ENCODE results near the gene GNG2. TPM values are rescaled to one million over a fixed set of nuclear protein-coding genes. Genes with fewer than 3 reads are reported as not detected.

GNG2 gene
- total and polyA plus RNA-seq, 7 experiments from 2014 or later = 62.1 to 199 (median 117) TPM

DNA sequence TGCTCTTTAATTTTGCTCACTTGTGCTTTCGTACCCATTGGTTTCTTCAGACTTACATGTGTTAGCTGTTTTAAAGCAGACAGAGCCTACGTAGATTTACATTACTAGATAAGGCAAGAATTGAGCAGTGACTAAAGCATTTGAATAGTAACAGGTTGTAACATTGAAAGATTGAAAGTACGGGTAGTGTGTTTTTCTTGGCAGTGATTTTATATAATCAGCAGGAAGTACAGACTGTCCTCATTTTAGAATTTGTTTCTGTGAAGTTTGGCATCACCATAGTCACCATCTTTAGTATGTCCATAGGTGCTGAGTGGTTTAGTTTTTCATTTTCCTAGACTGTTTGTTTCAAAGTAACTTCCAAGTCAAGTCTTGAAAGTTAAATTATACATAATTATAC lies 142.9 kb downstream of the GNG2 start:
- Histone ChIP-seq H3K9me3 (ENCODE audit: control insufficient read depth in 2 of 3, low read length in 3 of 3) (no peaks in the 10 kb centered on the region), H3K27me3 (ENCODE audit: control insufficient read depth in 2 of 2, insufficient read depth in 2 of 2, low read length in 2 of 2) (no peaks in the 10 kb centered on the region), H3K36me3 (ENCODE audit: control insufficient read depth in 2 of 3, insufficient read depth in 3 of 3, low read length in 3 of 3) (peaks cover 7 to 84% (median 45%) of the 10 kb centered on the region in 3 experiments), H3K27ac (ENCODE audit: low read depth, low read length) (no peak overlapping the region), H3K4me1 (ENCODE audit: control insufficient read depth in 2 of 2, insufficient read depth in 2 of 2, low read length in 2 of 2) (no peaks in the 10 kb centered on the region), H3K4me3 (ENCODE audit: low read length) (no peak overlapping the region)
- Mint-ChIP-seq H3K4me3 (no peak overlapping the region), H3K4me1 (peaks cover 0 to 7% (median 0%) of the 10 kb centered on the region in 7 donors), H3K27ac (peak overlapping the region in 1 of 9 donors; percentile 38), H3K36me3 (peaks cover 10 to 48% (median 39%) of the 10 kb centered on the region in 5 donors), H3K9me3 (no peaks in the 10 kb centered on the region), H3K27me3 (no peaks in the 10 kb centered on the region)
- ATAC-seq (no peak), DNase-seq (no peak)
- intact Hi-C loops (cut with micrococcal nuclease) = no loop called here
- POLR2A ChIA-PET = interaction anchor here (0.6 kb wide), 1 partner anchor 1033 kb away, joined by 3 read pairs; no protein-coding TSS in a partner anchor
- CTCF ChIA-PET = no interaction called here

DNA sequence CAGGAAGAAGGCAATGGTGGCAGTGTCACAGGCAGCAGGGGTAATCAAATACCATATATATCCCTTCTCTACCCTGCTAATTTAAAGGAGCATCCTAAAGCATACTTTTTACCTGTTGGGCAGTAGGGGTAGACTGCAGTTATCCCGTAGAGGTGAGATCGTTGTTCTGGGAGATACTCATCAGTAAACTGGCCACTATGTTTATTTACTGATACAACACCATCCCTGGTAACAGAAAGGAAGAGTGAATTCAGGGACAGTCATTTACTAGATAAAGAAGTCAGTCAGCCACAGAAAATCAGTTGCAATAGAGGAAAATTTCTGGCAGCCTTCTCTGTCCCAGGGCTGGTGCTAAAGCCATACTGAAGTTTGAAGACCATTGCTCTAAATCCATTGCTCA lies 145.2 kb downstream of the GNG2 start:
- Histone ChIP-seq H3K36me3 (ENCODE audit: control insufficient read depth in 2 of 3, insufficient read depth in 3 of 3, low read length in 3 of 3) (peaks cover 12 to 96% (median 45%) of the 10 kb centered on the region in 3 experiments), H3K27me3 (ENCODE audit: control insufficient read depth in 2 of 2, insufficient read depth in 2 of 2, low read length in 2 of 2) (no peaks in the 10 kb centered on the region), H3K4me3 (ENCODE audit: low read length) (no peak overlapping the region), H3K9me3 (ENCODE audit: control insufficient read depth in 2 of 3, low read length in 3 of 3) (no peaks in the 10 kb centered on the region), H3K27ac (ENCODE audit: low read depth, low read length) (no peak overlapping the region), H3K4me1 (ENCODE audit: control insufficient read depth in 2 of 2, insufficient read depth in 2 of 2, low read length in 2 of 2) (no peaks in the 10 kb centered on the region)
- peak overlapping the region in 1 of 10 donors; percentile 32 for H3K4me3 Mint-ChIP-seq
- H3K36me3 Mint-ChIP-seq = peaks cover 15 to 50% (median 38%) of the 10 kb centered on the region in 5 donors
- peaks cover 0 to 7% (median 0%) of the 10 kb centered on the region in 7 donors for H3K4me1 Mint-ChIP-seq
- no peaks in the 10 kb centered on the region for H3K9me3 Mint-ChIP-seq
- intact Hi-C loops (cut with micrococcal nuclease) = no loop called here
- no peaks in the 10 kb centered on the region for H3K27me3 Mint-ChIP-seq
- H3K27ac Mint-ChIP-seq = peak overlapping the region in 3 of 9 donors; percentile 20 to 38 (median 25)
- ChIA-PET CTCF (no interaction called here), POLR2A (no interaction called here)
- DNase-seq = no peak
- ATAC-seq = no peak

DNA sequence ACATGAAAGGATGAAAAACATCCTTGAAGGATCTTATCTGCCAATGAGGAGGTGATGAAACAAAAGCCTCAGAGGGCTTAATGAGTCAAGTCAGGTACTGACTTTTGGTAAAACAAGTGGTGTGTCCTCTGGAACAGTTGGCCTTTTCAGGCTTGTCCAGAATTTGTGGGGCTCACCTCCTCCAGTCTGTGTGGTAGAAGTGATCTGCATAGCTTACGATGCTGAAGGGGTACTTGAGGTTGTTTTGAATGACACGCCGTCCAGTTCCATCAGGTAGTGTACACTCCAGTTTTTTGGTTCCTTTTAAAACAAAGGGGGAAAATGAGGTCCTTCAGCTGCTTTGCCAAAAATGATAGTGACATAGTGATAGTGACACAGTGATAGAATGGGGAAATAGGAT lies 145.9 kb downstream of the GNG2 start:
- POLR2A ChIA-PET = no interaction called here
- DNase-seq (no peak), ATAC-seq (no peak)
- peaks cover 0 to 7% (median 0%) of the 10 kb centered on the region in 7 donors for H3K4me1 Mint-ChIP-seq
- Histone ChIP-seq H3K4me3 (ENCODE audit: low read length) (no peak overlapping the region), H3K27me3 (ENCODE audit: control insufficient read depth in 2 of 2, insufficient read depth in 2 of 2, low read length in 2 of 2) (no peaks in the 10 kb centered on the region), H3K27ac (ENCODE audit: low read depth, low read length) (no peak overlapping the region), H3K9me3 (ENCODE audit: control insufficient read depth in 2 of 3, low read length in 3 of 3) (no peaks in the 10 kb centered on the region), H3K36me3 (ENCODE audit: control insufficient read depth in 2 of 3, insufficient read depth in 3 of 3, low read length in 3 of 3) (peaks cover 12 to 98% (median 45%) of the 10 kb centered on the region in 3 experiments), H3K4me1 (ENCODE audit: control insufficient read depth in 2 of 2, insufficient read depth in 2 of 2, low read length in 2 of 2) (no peaks in the 10 kb centered on the region)
- H3K4me3 Mint-ChIP-seq = no peak overlapping the region
- CTCF ChIA-PET = no interaction called here
- peaks cover 18 to 52% (median 44%) of the 10 kb centered on the region in 5 donors for H3K36me3 Mint-ChIP-seq
- intact Hi-C loops (cut with micrococcal nuclease) = no loop called here
- H3K27me3 Mint-ChIP-seq = no peaks in the 10 kb centered on the region
- H3K27ac Mint-ChIP-seq = peak overlapping the region in 2 of 9 donors; percentile 51 to 56
- H3K9me3 Mint-ChIP-seq = no peaks in the 10 kb centered on the region

DNA sequence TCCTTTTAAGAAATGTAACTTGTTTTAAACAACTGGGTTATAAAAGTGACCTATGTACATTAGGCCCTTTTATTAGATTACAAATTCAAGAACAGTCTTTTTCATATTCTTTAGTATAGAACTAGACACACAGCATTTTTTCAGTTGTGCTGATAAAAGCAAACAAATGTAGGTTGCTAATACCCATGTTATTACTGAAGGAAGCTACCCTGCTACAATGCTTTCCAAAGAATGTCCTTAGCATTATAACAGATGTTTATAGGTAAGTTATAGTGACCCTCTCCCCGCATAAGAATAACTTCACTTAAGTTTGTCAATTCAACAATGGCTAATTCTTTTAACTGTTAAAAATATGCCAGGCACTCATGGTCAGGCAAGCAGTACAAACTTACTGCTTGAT lies 146.8 kb downstream of the GNG2 start:
- intact Hi-C loops (cut with micrococcal nuclease) = no loop called here
- POLR2A ChIA-PET = no interaction called here
- H3K36me3 Mint-ChIP-seq = peaks cover 18 to 52% (median 47%) of the 10 kb centered on the region in 5 donors

DNA sequence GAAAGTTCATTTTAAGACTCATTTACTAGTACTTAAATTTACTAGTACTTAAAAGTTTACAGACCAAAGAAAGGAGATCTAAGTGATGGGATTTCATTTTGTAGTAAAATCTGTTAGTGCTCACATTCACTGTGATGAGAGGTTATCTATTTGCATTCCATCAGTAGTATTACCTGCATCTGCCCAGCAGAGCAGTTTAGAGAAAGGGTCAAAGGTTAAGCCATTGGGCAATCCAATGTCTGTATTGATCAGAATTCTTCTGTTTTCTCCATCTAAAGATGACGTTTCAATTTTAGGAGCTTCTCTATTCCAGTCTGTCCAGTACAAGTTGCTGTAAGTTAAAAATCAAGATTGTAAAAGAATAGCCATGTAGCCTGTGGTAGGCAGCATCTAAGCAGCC lies 147.2 kb downstream of the GNG2 start:
- Histone ChIP-seq H3K27me3 (ENCODE audit: control insufficient read depth in 2 of 2, insufficient read depth in 2 of 2, low read length in 2 of 2) (no peaks in the 10 kb centered on the region), H3K9me3 (ENCODE audit: control insufficient read depth in 2 of 3, low read length in 3 of 3) (no peaks in the 10 kb centered on the region), H3K4me1 (ENCODE audit: control insufficient read depth in 2 of 2, insufficient read depth in 2 of 2, low read length in 2 of 2) (no peaks in the 10 kb centered on the region), H3K27ac (ENCODE audit: low read depth, low read length) (no peak overlapping the region), H3K36me3 (ENCODE audit: control insufficient read depth in 2 of 3, insufficient read depth in 3 of 3, low read length in 3 of 3) (peaks cover 12 to 89% (median 36%) of the 10 kb centered on the region in 3 experiments), H3K4me3 (ENCODE audit: low read length) (no peak overlapping the region)
- H3K27me3 Mint-ChIP-seq = no peaks in the 10 kb centered on the region
- no peaks in the 10 kb centered on the region for H3K9me3 Mint-ChIP-seq
- peak overlapping the region in 3 of 9 donors; percentile 32 to 51 (median 51) for H3K27ac Mint-ChIP-seq
- ATAC-seq = no peak
- ChIA-PET POLR2A (no interaction called here), CTCF (interaction anchor here (0.6 kb wide), 1 partner anchor 774 kb away, joined by 3 read pairs; no protein-coding TSS in a partner anchor)
- DNase-seq = no peak
- H3K36me3 Mint-ChIP-seq = peaks cover 18 to 48% (median 45%) of the 10 kb centered on the region in 5 donors
- H3K4me1 Mint-ChIP-seq = peaks cover 0 to 5% (median 0%) of the 10 kb centered on the region in 7 donors
- no peak overlapping the region for H3K4me3 Mint-ChIP-seq
- intact Hi-C loops (cut with micrococcal nuclease) = no loop called here

More for the DNA sequence above, 146.8 kb downstream of the GNG2 start:
- no peak overlapping the region for H3K27ac ChIP-seq (ENCODE audit: low read depth, low read length)
- H3K27ac Mint-ChIP-seq = peak overlapping the region in 1 of 9 donors; percentile 51
- no peak overlapping the region for H3K4me3 ChIP-seq (ENCODE audit: low read length)
- DNase-seq (no peak), ATAC-seq (no peak)
- peaks cover 0 to 6% (median 0%) of the 10 kb centered on the region in 7 donors for H3K4me1 Mint-ChIP-seq
- peaks cover 12 to 93% (median 41%) of the 10 kb centered on the region in 3 experiments for H3K36me3 ChIP-seq (ENCODE audit: control insufficient read depth in 2 of 3, insufficient read depth in 3 of 3, low read length in 3 of 3)
- H3K4me3 Mint-ChIP-seq = no peak overlapping the region
- H3K27me3 ChIP-seq (ENCODE audit: control insufficient read depth in 2 of 2, insufficient read depth in 2 of 2, low read length in 2 of 2) = no peaks in the 10 kb centered on the region
- CTCF ChIA-PET = interaction anchor here (0.6 kb wide), 1 partner anchor 773 kb away, joined by 3 read pairs; no protein-coding TSS in a partner anchor
- no peaks in the 10 kb centered on the region for H3K9me3 Mint-ChIP-seq
- H3K9me3 ChIP-seq (ENCODE audit: control insufficient read depth in 2 of 3, low read length in 3 of 3) = no peaks in the 10 kb centered on the region
- H3K27me3 Mint-ChIP-seq = no peaks in the 10 kb centered on the region
- H3K4me1 ChIP-seq (ENCODE audit: control insufficient read depth in 2 of 2, insufficient read depth in 2 of 2, low read length in 2 of 2) = no peaks in the 10 kb centered on the region

DNA sequence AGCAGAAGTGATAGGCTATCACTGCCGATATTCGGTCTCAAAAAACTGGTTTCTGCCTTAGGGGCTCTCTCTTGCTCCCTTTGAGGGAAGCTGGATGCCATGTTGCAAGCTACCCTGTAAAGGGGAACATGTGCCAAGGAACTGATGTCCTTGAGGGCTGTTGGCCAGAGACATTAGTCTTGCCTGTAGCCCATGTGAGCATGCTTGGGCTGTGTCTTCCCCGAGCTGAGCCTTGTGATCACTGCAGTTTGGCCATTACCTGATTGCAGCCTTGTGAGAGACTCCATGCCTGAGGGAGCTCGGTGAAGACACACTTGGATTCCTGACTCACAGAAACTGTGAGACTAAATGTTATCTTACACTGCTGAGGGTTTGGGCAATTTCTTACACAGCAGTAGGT lies 147.7 kb downstream of the GNG2 start:
- DNase-seq (no peak), ATAC-seq (no peak)
- H3K9me3 ChIP-seq (ENCODE audit: control insufficient read depth in 2 of 3, low read length in 3 of 3) = no peaks in the 10 kb centered on the region
- no peak overlapping the region for H3K27ac ChIP-seq (ENCODE audit: low read depth, low read length)
- peak overlapping the region in 4 of 9 donors; percentile 4 to 51 (median 24) for H3K27ac Mint-ChIP-seq
- H3K4me1 Mint-ChIP-seq = peaks cover 0 to 5% (median 0%) of the 10 kb centered on the region in 7 donors
- peaks cover 12 to 84% (median 36%) of the 10 kb centered on the region in 3 experiments for H3K36me3 ChIP-seq (ENCODE audit: control insufficient read depth in 2 of 3, insufficient read depth in 3 of 3, low read length in 3 of 3)
- POLR2A ChIA-PET = no interaction called here
- no peaks in the 10 kb centered on the region for H3K9me3 Mint-ChIP-seq
- no peak overlapping the region for H3K4me3 Mint-ChIP-seq
- intact Hi-C loops (cut with micrococcal nuclease) = no loop called here
- H3K4me3 ChIP-seq (ENCODE audit: low read length) = no peak overlapping the region
- peaks cover 18 to 46% (median 42%) of the 10 kb centered on the region in 5 donors for H3K36me3 Mint-ChIP-seq
- no peaks in the 10 kb centered on the region for H3K27me3 Mint-ChIP-seq
- H3K27me3 ChIP-seq (ENCODE audit: control insufficient read depth in 2 of 2, insufficient read depth in 2 of 2, low read length in 2 of 2) = no peaks in the 10 kb centered on the region
- H3K4me1 ChIP-seq (ENCODE audit: control insufficient read depth in 2 of 2, insufficient read depth in 2 of 2, low read length in 2 of 2) = no peaks in the 10 kb centered on the region
- CTCF ChIA-PET = interaction anchor here (0.7 kb wide), 1 partner anchor 162 kb away, joined by 3 read pairs; no protein-coding TSS in a partner anchor

DNA sequence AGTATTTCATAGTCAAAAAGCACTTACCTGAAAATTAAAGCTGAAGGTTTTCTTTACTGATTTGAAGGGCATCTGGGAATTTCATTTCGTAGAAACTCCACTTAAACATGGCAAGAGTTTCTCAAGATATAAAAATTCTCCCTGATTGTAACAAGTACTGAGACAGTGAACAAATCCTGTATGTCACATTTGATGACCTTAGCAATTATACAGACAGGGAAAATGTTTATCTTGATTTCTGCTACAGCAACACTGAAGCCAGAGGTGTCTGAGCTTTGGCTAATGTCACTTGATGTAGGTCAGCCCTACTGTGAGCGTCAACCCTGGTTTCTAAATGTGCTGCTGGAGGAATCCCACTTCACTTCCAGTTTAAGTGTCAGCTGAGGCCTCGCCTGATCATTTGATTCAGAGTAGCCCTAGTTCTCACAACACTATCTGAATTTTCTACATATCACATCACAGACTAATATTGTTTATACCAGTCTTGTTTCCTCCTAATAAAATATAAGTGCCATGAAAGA lies 149.8 kb downstream of the GNG2 start:
- intact Hi-C loops (cut with micrococcal nuclease) = no loop called here
- H3K27me3 Mint-ChIP-seq = no peaks in the 10 kb centered on the region
- ChIA-PET POLR2A (no interaction called here), CTCF (no interaction called here)
- H3K27ac ChIP-seq (ENCODE audit: low read depth, low read length) = no peak overlapping the region
- H3K27me3 ChIP-seq (ENCODE audit: control insufficient read depth in 2 of 2, insufficient read depth in 2 of 2, low read length in 2 of 2) = no peaks in the 10 kb centered on the region
- DNase-seq (no peak), ATAC-seq (no peak)
- peak overlapping the region in 1 of 9 donors; percentile 12 for H3K27ac Mint-ChIP-seq
- no peaks in the 10 kb centered on the region for H3K4me1 ChIP-seq (ENCODE audit: control insufficient read depth in 2 of 2, insufficient read depth in 2 of 2, low read length in 2 of 2)
- peaks cover 18 to 41% (median 34%) of the 10 kb centered on the region in 5 donors for H3K36me3 Mint-ChIP-seq
- peaks cover 0 to 5% (median 0%) of the 10 kb centered on the region in 7 donors for H3K4me1 Mint-ChIP-seq
- H3K4me3 Mint-ChIP-seq = no peak overlapping the region
- H3K4me3 ChIP-seq (ENCODE audit: low read length) = no peak overlapping the region
- H3K9me3 Mint-ChIP-seq = no peaks in the 10 kb centered on the region
- H3K36me3 ChIP-seq (ENCODE audit: control insufficient read depth in 2 of 3, insufficient read depth in 3 of 3, low read length in 3 of 3) = peaks cover 10 to 63% (median 17%) of the 10 kb centered on the region in 3 experiments
- H3K9me3 ChIP-seq (ENCODE audit: control insufficient read depth in 2 of 3, low read length in 3 of 3) = no peaks in the 10 kb centered on the region
